Stimulated activated CD4-positive, alpha-beta T cell treated with anti-CD3 and anti-CD28 coated beads, Interleukin-15, amount 100 ng/mL, for 24 hours (primary cell): Measurements from ENCODE around the gene SLC43A3.

Experiments
- DNase-seq: peaks from one replicate; pipeline ENCODE4 v3.0.0-alpha.2; 2020

Gene SLC43A3

GRCh38 chr11:57426439-57426928 lies 437 bp downstream of the SLC43A3 start:
- DNase-seq: peak; percentile 46

GRCh38 chr11:57425565-57426438 lies 1.1 kb downstream of the SLC43A3 start:
- DNase-seq: peak; percentile 49

GRCh38 chr11:57424792-57425564 lies 1.9 kb downstream of the SLC43A3 start:
- DNase-seq: peak; percentile 92

GRCh38 chr11:57424137-57424791 lies 2.7 kb downstream of the SLC43A3 start:
- DNase-seq: no peak

- no peak for DNase-seq
Observed at GRCh38 chr11:57422669-57423068, 4.3 kb downstream of the SLC43A3 start.

GRCh38 chr11:57421805-57422204 lies 5.1 kb downstream of the SLC43A3 start:
- no peak for DNase-seq

GRCh38 chr11:57421066-57421465 lies 5.9 kb downstream of the SLC43A3 start:
- no peak for DNase-seq

GRCh38 chr11:57419146-57419545 lies 7.8 kb downstream of the SLC43A3 start:
- DNase-seq: no peak

GRCh38 chr11:57418131-57418530 lies 8.8 kb downstream of the SLC43A3 start:
- no peak for DNase-seq

GRCh38 chr11:57417056-57417455 lies 9.9 kb downstream of the SLC43A3 start:
- DNase-seq: no peak

- no peak for DNase-seq
Observed at GRCh38 chr11:57416436-57416835, 10.5 kb downstream of the SLC43A3 start.

- DNase-seq: no peak
Observed at GRCh38 chr11:57414612-57415212, 12.2 kb downstream of the SLC43A3 start.

GRCh38 chr11:57413681-57414080 lies 13.2 kb downstream of the SLC43A3 start:
- DNase-seq: no peak

GRCh38 chr11:57410287-57410686 lies 16.6 kb downstream of the SLC43A3 start:
- no peak for DNase-seq

- DNase-seq: no peak
Observed at GRCh38 chr11:57409321-57410100, 17.4 kb downstream of the SLC43A3 start.

- no peak for DNase-seq
Observed at GRCh38 chr11:57408771-57409170, 18.1 kb downstream of the SLC43A3 start.

- no peak for DNase-seq
Observed at GRCh38 chr11:57407941-57408475, 18.9 kb downstream of the SLC43A3 start.

- no peak for DNase-seq
Observed at GRCh38 chr11:57407010-57407920, 19.7 kb downstream of the SLC43A3 start.

GRCh38 chr11:57406337-57406904 lies 20.5 kb downstream of the SLC43A3 start:
- peak; percentile 69 for DNase-seq

- DNase-seq: peak; percentile 39
Observed at GRCh38 chr11:57405271-57405860, 21.6 kb downstream of the SLC43A3 start.
